Neutrophil (primary cell): ENCODE data around the gene SERP2.

Experiments
- H3K27ac ChIP-seq: fragments of 200-600 bp; sonication (generic); 2 replicates; pipeline ENCODE4 v1.5.1; 2016; ENCODE audit warnings: mild to moderate bottlenecking, moderate library complexity
- H3K27me3 ChIP-seq: fragments of 200-600 bp; sonication (generic); 2 replicates; pipeline ENCODE4 v1.6.0; 2016; ENCODE audit warnings: mild to moderate bottlenecking
- H3K36me3 ChIP-seq: fragments of 200-600 bp; sonication (generic); 2 replicates; pipeline ENCODE4 v1.5.1; 2017
- H3K4me1 ChIP-seq, 2 experiments: fragments of 200-600 bp in 1 of 2; sonication (generic) in 1 of 2; 1 replicate in 1 of 2; 2 replicates in 1 of 2; pipeline versions ENCODE4 v1.5.1 to v1.6.1; 2013 to 2016; ENCODE audit warnings: low read depth in 1 of 2, low read length in 1 of 2, mild to moderate bottlenecking in 1 of 2, moderate library complexity in 1 of 2; ENCODE audit not compliant: control insufficient read depth in 1 of 2, insufficient read depth in 1 of 2
- H3K4me3 ChIP-seq, 2 experiments: fragments of 200-600 bp in 1 of 2; sonication (generic) in 1 of 2; 1 replicate in 1 of 2; 2 replicates in 1 of 2; pipeline ENCODE4 v1.5.1; 2013 to 2016; ENCODE audit warnings: low read depth in 1 of 2, low read length in 1 of 2, mild to moderate bottlenecking in 1 of 2, moderate library complexity in 1 of 2
- H3K9me3 ChIP-seq: fragments of 200-600 bp; sonication (generic); 2 replicates; pipeline ENCODE4 v1.5.1; 2016
- CTCF ChIP-seq: fragments of 200-600 bp; sonication (generic); IDR thresholded peaks from 2 replicates; pipeline ENCODE4 v1.5.1; 2016; ENCODE audit warnings: antibody characterized with exemption

SERP2 gene

GRCh38 chr13:44382635-44383145, 9.1 kb downstream of the SERP2 start:
- Histone ChIP-seq H3K4me3 (no peak overlapping the region), H3K27ac (no peak overlapping the region), H3K9me3 (no peaks in the 10 kb centered on the region), H3K27me3 (peaks cover 7% of the 10 kb centered on the region), H3K4me1 (peaks cover 0 to 4% of the 10 kb centered on the region in 2 experiments), H3K36me3 (no peaks in the 10 kb centered on the region)
- TF ChIP-seq CTCF: no peak

- Histone ChIP-seq H3K36me3 (no peaks in the 10 kb centered on the region), H3K27me3 (peaks cover 7% of the 10 kb centered on the region), H3K4me3 (no peak overlapping the region), H3K4me1 (no peaks in the 10 kb centered on the region), H3K27ac (no peak overlapping the region), H3K9me3 (no peaks in the 10 kb centered on the region)
- TF ChIP-seq CTCF: no peak
Observed at GRCh38 chr13:44383945-44384344, 10.3 kb downstream of the SERP2 start.

- TF ChIP-seq CTCF: no peak
- Histone ChIP-seq H3K9me3 (no peaks in the 10 kb centered on the region), H3K27ac (no peak overlapping the region), H3K27me3 (peaks cover 7% of the 10 kb centered on the region), H3K4me3 (no peak overlapping the region), H3K4me1 (peaks cover 0 to 4% of the 10 kb centered on the region in 2 experiments), H3K36me3 (no peaks in the 10 kb centered on the region)
Observed at GRCh38 chr13:44384778-44385177, 11.2 kb downstream of the SERP2 start.

- no peaks in the 10 kb centered on the region for H3K9me3 ChIP-seq
- peaks cover 0 to 4% of the 10 kb centered on the region in 2 experiments for H3K4me1 ChIP-seq
- peaks cover 7% of the 10 kb centered on the region for H3K27me3 ChIP-seq
- TF ChIP-seq CTCF: no peak
- H3K4me3 ChIP-seq: no peak overlapping the region
- H3K27ac ChIP-seq: no peak overlapping the region
- H3K36me3 ChIP-seq: no peaks in the 10 kb centered on the region
Observed at GRCh38 chr13:44385401-44385800, 11.8 kb downstream of the SERP2 start.

- Histone ChIP-seq H3K9me3 (no peaks in the 10 kb centered on the region), H3K36me3 (no peaks in the 10 kb centered on the region)
Observed at GRCh38 chr13:44385847-44386246, 12.2 kb downstream of the SERP2 start.

More at GRCh38 chr13:44385847-44386246, 12.2 kb downstream of the SERP2 start:
- H3K4me3 ChIP-seq: no peak overlapping the region
- H3K27ac ChIP-seq: no peak overlapping the region
- H3K4me1 ChIP-seq: peaks cover 0 to 4% of the 10 kb centered on the region in 2 experiments
- no peak for TF ChIP-seq CTCF
- H3K27me3 ChIP-seq: peaks cover 7% of the 10 kb centered on the region
